WTC11 (cell line): Measurements from ENCODE around the gene IL36B. TPM values are rescaled to one million over a fixed set of nuclear protein-coding genes. Genes with fewer than 3 reads are reported as not detected.

ENCODE experiments used
- ATAC-seq: fragments of 200-7000 bp; cut with Tn5 transposase; 2 replicates; pipeline ENCODE4 v1.10.0; 2021; ENCODE audit warnings: mild to moderate bottlenecking, moderate library complexity
- CTCF ChIA-PET: fragments of 300-600 bp; sonication (Branson Sonifier 250); formaldehyde crosslinking; loops from one replicate; lab custom pipeline; 2021; ENCODE audit warnings: antibody characterized with exemption; lab: Charles Lee
- POLR2A ChIA-PET: fragments of 350-600 bp; sonication (Branson Sonifier 250); formaldehyde crosslinking; loops from one replicate; lab custom pipeline; 2021; ENCODE audit warnings: antibody characterized with exemption; lab: Charles Lee
- DNase-seq: peaks from one replicate; pipeline ENCODE4 v3.0.0; 2021; ENCODE audit warnings: low spot score
- H3K27ac Mint-ChIP-seq: 2 replicates; pipeline ENCODE4 v1.8.0; 2021; ENCODE audit warnings: mixed read lengths
- H3K27me3 Mint-ChIP-seq: 2 replicates; pipeline ENCODE4 v1.8.0; 2021; ENCODE audit warnings: low read depth, mild to moderate bottlenecking, moderate library complexity, mixed read lengths
- H3K36me3 Mint-ChIP-seq: 2 replicates; pipeline ENCODE4 v1.8.0; 2021; ENCODE audit warnings: mixed read lengths
- H3K4me1 Mint-ChIP-seq: 2 replicates; pipeline ENCODE4 v1.8.0; 2022; ENCODE audit warnings: mixed read lengths
- H3K4me3 Mint-ChIP-seq: 2 replicates; pipeline ENCODE4 v1.8.0; 2021; ENCODE audit warnings: mild to moderate bottlenecking, moderate library complexity, mixed read lengths
- H3K9me3 Mint-ChIP-seq: 2 replicates; pipeline ENCODE4 v1.8.0; 2021; ENCODE audit warnings: mixed read lengths
- ATF2 ChIP-seq: sonication (generic); formaldehyde crosslinking; IDR thresholded peaks from 2 replicates; pipeline ENCODE4 v1.8.1; 2022; ENCODE audit warnings: low read depth, missing genetic modification reagents, borderline replicate concordance
- CBFB ChIP-seq: sonication (generic); formaldehyde crosslinking; IDR thresholded peaks from 2 replicates; pipeline ENCODE4 v1.8.1; 2022; ENCODE audit warnings: mild to moderate bottlenecking, low read depth, missing genetic modification reagents
- CREM ChIP-seq: sonication (generic); formaldehyde crosslinking; IDR thresholded peaks from 2 replicates; pipeline ENCODE4 v1.8.1; 2022; ENCODE audit warnings: mild to moderate bottlenecking, missing genetic modification reagents, moderate library complexity
- E2F1 ChIP-seq: sonication (generic); formaldehyde crosslinking; IDR thresholded peaks from 2 replicates; pipeline ENCODE4 v1.8.0; 2022; ENCODE audit warnings: mild to moderate bottlenecking, missing genetic modification reagents
- E2F4 ChIP-seq: sonication (generic); formaldehyde crosslinking; IDR thresholded peaks from 2 replicates; pipeline ENCODE4 v1.8.1; 2022; ENCODE audit warnings: low read depth, mild to moderate bottlenecking, moderate library complexity, missing genetic modification reagents, borderline replicate concordance
- ELF4 ChIP-seq: sonication (generic); formaldehyde crosslinking; IDR thresholded peaks from 2 replicates; pipeline ENCODE4 v1.8.1; 2022; ENCODE audit warnings: low read depth, mild to moderate bottlenecking, moderate library complexity, missing genetic modification reagents
- EMX1 ChIP-seq: fragments of 250-450 bp; sonication (Bioruptor Pico); IDR thresholded peaks from 2 replicates; pipeline ENCODE4 v1.8.0; 2021; ENCODE audit warnings: mild to moderate bottlenecking
- ESRRA ChIP-seq: sonication (generic); formaldehyde crosslinking; IDR thresholded peaks from 2 replicates; pipeline ENCODE4 v1.8.1; 2022; ENCODE audit warnings: mild to moderate bottlenecking, missing genetic modification reagents, borderline replicate concordance
- FOXJ3 ChIP-seq: sonication (generic); formaldehyde crosslinking; IDR thresholded peaks from 2 replicates; pipeline ENCODE4 v1.9.0; 2021; ENCODE audit warnings: missing genetic modification reagents, mild to moderate bottlenecking, borderline replicate concordance
- FOXP1 ChIP-seq: sonication (generic); formaldehyde crosslinking; IDR thresholded peaks from 2 replicates; pipeline ENCODE4 v1.8.0; 2022; ENCODE audit warnings: missing genetic modification reagents, mild to moderate bottlenecking, moderate library complexity, borderline replicate concordance
- GRHL2 ChIP-seq: fragments of 250-450 bp; sonication (Bioruptor Pico); IDR thresholded peaks from 2 replicates; pipeline ENCODE4 v1.8.0; 2022; ENCODE audit warnings: mild to moderate bottlenecking, moderate library complexity; ENCODE audit not compliant: insufficient replicate concordance, severe bottlenecking
- HMGXB4 ChIP-seq: sonication (generic); formaldehyde crosslinking; IDR thresholded peaks from 2 replicates; pipeline ENCODE4 v1.8.1; 2023; ENCODE audit warnings: mild to moderate bottlenecking, moderate library complexity, missing genetic modification reagents
- IRF1 ChIP-seq: sonication (generic); formaldehyde crosslinking; IDR thresholded peaks from 2 replicates; pipeline ENCODE4 v1.8.0; 2023; ENCODE audit warnings: missing genetic modification reagents
- KAT7 ChIP-seq: sonication (generic); formaldehyde crosslinking; IDR thresholded peaks from 2 replicates; pipeline ENCODE4 v1.8.1; 2023; ENCODE audit warnings: missing genetic modification reagents, mild to moderate bottlenecking, borderline replicate concordance
- OVOL2 ChIP-seq: fragments of 250-450 bp; sonication (Bioruptor Pico); IDR thresholded peaks from 2 replicates; pipeline ENCODE4 v1.9.0; 2021; ENCODE audit warnings: mild to moderate bottlenecking, borderline replicate concordance
- PREB ChIP-seq: sonication (generic); formaldehyde crosslinking; IDR thresholded peaks from 2 replicates; pipeline ENCODE4 v1.8.1; 2022; ENCODE audit warnings: mild to moderate bottlenecking, missing genetic modification reagents, moderate library complexity, borderline replicate concordance
- PRRX2 ChIP-seq: fragments of 250-450 bp; sonication (Bioruptor Pico); IDR thresholded peaks from 2 replicates; pipeline ENCODE4 v1.8.0; 2021; ENCODE audit warnings: mild to moderate bottlenecking
- RELA ChIP-seq: sonication (generic); formaldehyde crosslinking; IDR thresholded peaks from 2 replicates; pipeline ENCODE4 v1.8.1; 2022; ENCODE audit warnings: missing genetic modification reagents, mild to moderate bottlenecking, borderline replicate concordance
- SMAD3 ChIP-seq: sonication (generic); formaldehyde crosslinking; IDR thresholded peaks from 2 replicates; pipeline ENCODE4 v1.8.0; 2022; ENCODE audit warnings: missing genetic modification reagents, mild to moderate bottlenecking, borderline replicate concordance
- SOX15 ChIP-seq: fragments of 250-450 bp; sonication (Bioruptor Pico); IDR thresholded peaks from 2 replicates; pipeline ENCODE4 v1.9.0; 2021; ENCODE audit warnings: mild to moderate bottlenecking
- STAT6 ChIP-seq: sonication (generic); formaldehyde crosslinking; conservative IDR thresholded peaks from 2 replicates; pipeline ENCODE4 v1.8.1; 2023; ENCODE audit warnings: mild to moderate bottlenecking, low read depth, missing genetic modification reagents, moderate library complexity
- TP53 ChIP-seq: sonication (generic); formaldehyde crosslinking; IDR thresholded peaks from 2 replicates; pipeline ENCODE4 v1.8.1; 2023; ENCODE audit warnings: mild to moderate bottlenecking, missing genetic modification reagents
- ZNF317 ChIP-seq: sonication (generic); formaldehyde crosslinking; IDR thresholded peaks from 2 replicates; pipeline ENCODE4 v1.8.1; 2023; ENCODE audit warnings: low read depth, mild to moderate bottlenecking, moderate library complexity, missing genetic modification reagents, borderline replicate concordance
- total RNA-seq: library from RNA; stranded (reverse); gene quantifications from 3 replicates; pipeline ENCODE4 v1.2.3, GENCODE V29; 2021

The IL36B gene
- total RNA-seq, 1 experiment from 2014 or later = not detected

GRCh38 chr2:113078350-113078839 lies 25.7 kb upstream of the IL36B start:
- ATAC-seq (no peak), DNase-seq (no peak)
- TF ChIP-seq CBFB (CRISPR knock-in tag) = no peak
- no peak for TF ChIP-seq IRF1 (CRISPR knock-in tag)
- no peak for TF ChIP-seq ELF4
- TF ChIP-seq E2F4 (CRISPR knock-in tag) = no peak
- TF ChIP-seq GRHL2 (CRISPR knock-in tag) = no peak
- TF ChIP-seq KAT7 = no peak
- no peak for TF ChIP-seq FOXJ3
- TF ChIP-seq PRRX2 (CRISPR knock-in tag) = no peak
- TF ChIP-seq SOX15 = no peak
- no peak for TF ChIP-seq RELA (CRISPR knock-in tag)
- TF ChIP-seq HMGXB4 (CRISPR knock-in tag) = no peak
- no peak for TF ChIP-seq SMAD3 (CRISPR knock-in tag)
- no peak for TF ChIP-seq EMX1 (CRISPR knock-in tag)
- H3K27me3 Mint-ChIP-seq = peaks cover 24% of the 10 kb centered on the region
- peaks cover 8% of the 10 kb centered on the region for H3K4me1 Mint-ChIP-seq
- H3K36me3 Mint-ChIP-seq = no peaks in the 10 kb centered on the region
- no peak overlapping the region for H3K4me3 Mint-ChIP-seq
- no peaks in the 10 kb centered on the region for H3K9me3 Mint-ChIP-seq
- CTCF ChIA-PET = interaction anchor here (0.5 to 4.4 kb wide), 4 partner anchors 10 to 121 kb away, joined by 3 to 96 read pairs (median 38); partner anchors contain the start of gene IL1F10
- POLR2A ChIA-PET = no interaction called here
- no peak overlapping the region for H3K27ac Mint-ChIP-seq

GRCh38 chr2:113077921-113078320 lies 25.3 kb upstream of the IL36B start:
- ATAC-seq (no peak), DNase-seq (no peak)
- peaks cover 20% of the 10 kb centered on the region for H3K27me3 Mint-ChIP-seq
- H3K9me3 Mint-ChIP-seq = no peaks in the 10 kb centered on the region
- no peak overlapping the region for H3K4me3 Mint-ChIP-seq
- H3K4me1 Mint-ChIP-seq = peaks cover 8% of the 10 kb centered on the region
- H3K27ac Mint-ChIP-seq = no peak overlapping the region
- ChIA-PET CTCF (interaction anchor here (0.5 to 4.4 kb wide), 4 partner anchors 59 to 193 kb away, joined by 3 to 96 read pairs (median 36); no protein-coding TSS in a partner anchor), POLR2A (no interaction called here)
- H3K36me3 Mint-ChIP-seq = no peaks in the 10 kb centered on the region
- no peak for TF ChIP-seq TP53 (CRISPR knock-in tag)
- TF ChIP-seq PREB (CRISPR knock-in tag) = no peak
- no peak for TF ChIP-seq RELA (CRISPR knock-in tag)
- no peak for TF ChIP-seq CREM (CRISPR knock-in tag)
- no peak for TF ChIP-seq FOXP1 (CRISPR knock-in tag)
- TF ChIP-seq ESRRA = no peak
- no peak for TF ChIP-seq SMAD3 (CRISPR knock-in tag)
- TF ChIP-seq ZNF317 (CRISPR knock-in tag) = no peak
- TF ChIP-seq ATF2 (CRISPR knock-in tag) = no peak
- TF ChIP-seq E2F4 (CRISPR knock-in tag) = no peak
- no peak for TF ChIP-seq KAT7
- TF ChIP-seq STAT6 (CRISPR knock-in tag) = no peak
- TF ChIP-seq E2F1 (CRISPR knock-in tag) = no peak
- TF ChIP-seq OVOL2 = no peak
